Naive thymus-derived CD4-positive, alpha-beta T cell (primary cell): ENCODE results near the gene DUS2. TPM values are rescaled to one million over a fixed set of nuclear protein-coding genes. Genes with fewer than 3 reads are reported as not detected.

ENCODE experiments used
- ATAC-seq: fragments of 150-1000 bp; cut with Tn5 transposase; 2 replicates; pipeline ENCODE4 v1.10.0; 2021; ENCODE audit warnings: mild to moderate bottlenecking, moderate library complexity
- CTCF ChIA-PET: fragments of 350-600 bp; sonication (Branson Sonifier 250); formaldehyde crosslinking; loops from one replicate; lab custom pipeline; 2021; ENCODE audit warnings: antibody characterized with exemption; lab: Charles Lee
- POLR2A ChIA-PET: fragments of 350-600 bp; sonication (Branson Sonifier 250); formaldehyde crosslinking; loops from one replicate; lab custom pipeline; 2021; ENCODE audit warnings: antibody characterized with exemption, inconsistent platforms; lab: Charles Lee
- DNase-seq, 9 donors: peaks; one replicate each; pipeline versions ENCODE4 v3.0.0 to v3.0.0-alpha.2; 2020 to 2022; ENCODE audit warnings: mixed read lengths in 1 of 9
- H3K27ac ChIP-seq: one replicate; pipeline ENCODE4 v1.7.0; 2013; ENCODE audit warnings: mild to moderate bottlenecking, low read depth, low read length, moderate library complexity
- H3K27me3 ChIP-seq, 2 donors: one replicate each; pipeline ENCODE4 v1.7.0; 2013; ENCODE audit warnings: low read length in 2 of 2, mild to moderate bottlenecking in 2 of 2, moderate library complexity in 2 of 2; ENCODE audit not compliant: control insufficient read depth in 2 of 2, insufficient read depth in 2 of 2
- H3K36me3 ChIP-seq, 3 experiments: 1 replicate in 2 of 3; 2 replicates in 1 of 3; pipeline ENCODE4 v1.7.0; 2013; ENCODE audit warnings: low read length in 3 of 3, mild to moderate bottlenecking in 3 of 3, moderate library complexity in 1 of 3; ENCODE audit not compliant: insufficient read depth in 3 of 3, control insufficient read depth in 2 of 3
- H3K4me1 ChIP-seq, 2 donors: one replicate each; pipeline ENCODE4 v1.7.0; 2013; ENCODE audit warnings: low read length in 2 of 2, mild to moderate bottlenecking in 2 of 2, moderate library complexity in 1 of 2; ENCODE audit not compliant: control insufficient read depth in 2 of 2, insufficient read depth in 2 of 2
- H3K4me3 ChIP-seq: 2 replicates; pipeline ENCODE4 v1.7.0; 2013; ENCODE audit warnings: mild to moderate bottlenecking, low read length
- H3K9me3 ChIP-seq, 3 experiments: 1 replicate in 2 of 3; 2 replicates in 1 of 3; pipeline ENCODE4 v1.7.0; 2013; ENCODE audit warnings: low read length in 3 of 3; ENCODE audit not compliant: control insufficient read depth in 2 of 3
- H3K27ac Mint-ChIP-seq, 9 donors: one replicate each; pipeline ENCODE4 v1.8.0; 2020 to 2022; ENCODE audit warnings: mixed read lengths in 9 of 9, mild to moderate bottlenecking in 8 of 9, moderate library complexity in 5 of 9, inconsistent platforms in 2 of 9
- H3K27me3 Mint-ChIP-seq, 5 donors: one replicate each; pipeline ENCODE4 v1.8.0; 2021 to 2022; ENCODE audit warnings: mixed read lengths in 5 of 5, mild to moderate bottlenecking in 1 of 5
- H3K36me3 Mint-ChIP-seq, 5 donors: one replicate each; pipeline ENCODE4 v1.8.0; 2020 to 2022; ENCODE audit warnings: mixed read lengths in 5 of 5, mild to moderate bottlenecking in 3 of 5, inconsistent platforms in 1 of 5
- H3K4me1 Mint-ChIP-seq, 7 donors: one replicate each; pipeline ENCODE4 v1.8.0; 2020 to 2022; ENCODE audit warnings: mixed read lengths in 7 of 7, mild to moderate bottlenecking in 3 of 7, inconsistent platforms in 1 of 7
- H3K4me3 Mint-ChIP-seq, 10 donors: one replicate each; pipeline ENCODE4 v1.8.0; 2020 to 2022; ENCODE audit warnings: mild to moderate bottlenecking in 10 of 10, mixed read lengths in 10 of 10, moderate library complexity in 6 of 10, inconsistent platforms in 2 of 10
- H3K9me3 Mint-ChIP-seq, 11 donors: one replicate each; pipeline ENCODE4 v1.8.0; 2020 to 2022; ENCODE audit warnings: mixed read lengths in 11 of 11, mild to moderate bottlenecking in 4 of 11, inconsistent platforms in 1 of 11, moderate library complexity in 1 of 11
- intact Hi-C, 2 donors: fragments of 100-400 bp; cut with micrococcal nuclease; formaldehyde crosslinking; loops; one replicate each; pipeline ENCODE4 v1.15.1; 2023
- polyA plus RNA-seq, 2 donors: library from polyadenylated mRNA; unstranded; fragments of 300-500 nt; fragmentation: Illumina TruSeq; gene quantifications; one replicate each; pipeline ENCODE4 v1.2.3, GENCODE V29; 2021
- total RNA-seq, 6 experiments: library from RNA in 5 of 6; stranded (reverse) in 5 of 6; gene quantifications; 1 replicate in 5 of 6; 2 replicates in 1 of 6; pipeline ENCODE4 v1.2.3 and lab custom pipeline; 2021 to 2026

Gene DUS2
- total and polyA plus RNA-seq, 7 experiments from 2014 or later: 8.7 to 25.9 (median 15.3) TPM

DNA sequence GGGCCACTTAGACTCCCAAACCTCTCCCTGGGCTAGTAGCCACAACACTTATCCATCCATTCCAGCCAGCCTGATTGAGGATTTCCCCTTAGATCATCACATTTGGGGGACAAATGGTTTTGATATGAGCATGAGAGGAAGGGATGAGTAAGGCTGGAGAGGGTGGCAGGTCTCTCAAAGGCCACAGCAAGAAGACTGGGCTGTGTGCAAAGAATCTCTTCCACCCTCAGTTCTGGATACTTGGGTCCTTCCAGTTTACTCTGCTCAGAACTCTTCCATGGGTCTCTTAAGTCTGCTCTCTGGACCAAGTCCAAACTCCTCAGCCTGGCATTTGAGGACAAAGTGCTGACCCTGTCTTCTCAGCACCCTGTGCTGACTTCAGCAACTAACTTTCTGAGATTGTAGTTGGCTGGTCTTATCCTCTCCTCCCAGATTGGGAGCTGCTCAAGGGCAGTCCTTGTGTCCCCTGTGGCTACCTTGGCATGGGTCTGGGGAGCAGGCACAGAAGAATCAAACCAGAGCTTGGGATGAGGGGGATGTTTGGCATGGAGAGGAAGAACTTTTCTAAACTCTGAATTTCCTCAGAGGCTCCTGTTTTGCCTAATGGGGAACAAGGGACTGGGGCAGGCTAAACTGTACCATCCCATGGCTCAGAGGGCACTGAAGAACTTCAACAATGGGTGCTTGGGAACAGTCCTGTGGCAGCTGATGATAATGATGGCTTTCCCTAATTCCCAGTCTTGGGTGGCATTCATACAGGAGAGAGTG, 59.0 kb downstream of the DUS2 start:
- peak overlapping the region; percentile 29 for H3K4me3 ChIP-seq

GRCh38 chr16:68082629-68083238, 59.6 kb downstream of the DUS2 start:
- DNase-seq: no peak
- no peaks in the 10 kb centered on the region for H3K9me3 ChIP-seq
- Mint-ChIP-seq H3K4me1 (peaks cover 63 to 81% (median 73%) of the 10 kb centered on the region in 7 donors), H3K27me3 (no peaks in the 10 kb centered on the region), H3K4me3 (peak overlapping the region; percentile 19 to 96 (median 85)), H3K36me3 (peaks cover 4 to 25% (median 5%) of the 10 kb centered on the region in 5 donors), H3K27ac (peak overlapping the region; percentile 75 to 95 (median 92)), H3K9me3 (no peaks in the 10 kb centered on the region)
- intact Hi-C loops: loop anchor here (5.0 to 10.0 kb wide), 4 partner anchors 60 to 1252 kb away; partner anchors contain the start of genes COG8 (in 1 of the 2), CTCF (in 1 of the 2), DDX28 (in 1 of the 2) and DUS2 (in 1 of the 2)
- peaks cover 66 to 71% of the 10 kb centered on the region in 2 donors for H3K4me1 ChIP-seq
- ChIA-PET POLR2A (interaction anchor here (0.6 to 12.7 kb wide), 7 partner anchors 9 to 1484 kb away, joined by 3 to 300 read pairs (median 4); partner anchors contain the start of gene DPEP2), CTCF (interaction anchor here (0.6 to 6.8 kb wide), 5 partner anchors 10 to 19 kb away, joined by 3 to 57 read pairs (median 6); no protein-coding TSS in a partner anchor)
- no peaks in the 10 kb centered on the region for H3K27me3 ChIP-seq
- H3K4me3 ChIP-seq: peak overlapping the region; percentile 29
- no peak for ATAC-seq
- peaks cover 0 to 4% (median 0%) of the 10 kb centered on the region in 3 experiments for H3K36me3 ChIP-seq
- H3K27ac ChIP-seq: peak overlapping the region; percentile 85

More for the DNA sequence above, 59.0 kb downstream of the DUS2 start:
- Mint-ChIP-seq H3K9me3 (no peaks in the 10 kb centered on the region), H3K4me1 (peaks cover 62 to 76% (median 71%) of the 10 kb centered on the region in 7 donors), H3K36me3 (peaks cover 4 to 27% (median 6%) of the 10 kb centered on the region in 5 donors), H3K4me3 (peak overlapping the region in 9 of 10 donors; percentile 32 to 96 (median 73)), H3K27ac (peak overlapping the region; percentile 75 to 95 (median 92)), H3K27me3 (no peaks in the 10 kb centered on the region)
- ChIA-PET CTCF (interaction anchor here (0.6 to 6.8 kb wide), 3 partner anchors 11 to 18 kb away, joined by 3 to 57 read pairs (median 6); no protein-coding TSS in a partner anchor), POLR2A (interaction anchor here (0.6 to 12.7 kb wide), 9 partner anchors 10 to 1485 kb away, joined by 3 to 300 read pairs (median 4); partner anchors contain the start of gene DPEP2)
- peak overlapping the region; percentile 66 for H3K27ac ChIP-seq
- peaks cover 0 to 4% (median 0%) of the 10 kb centered on the region in 3 experiments for H3K36me3 ChIP-seq
- H3K4me1 ChIP-seq: peaks cover 69 to 70% of the 10 kb centered on the region in 2 donors
- ATAC-seq (no peak), DNase-seq (no peak)
- intact Hi-C loops: loop anchor here (5.0 to 10.0 kb wide), 4 partner anchors 60 to 1253 kb away; partner anchors contain the start of genes COG8 (in 1 of the 2), CTCF (in 1 of the 2), DDX28 (in 1 of the 2) and DUS2 (in 1 of the 2)
- no peaks in the 10 kb centered on the region for H3K27me3 ChIP-seq
- no peaks in the 10 kb centered on the region for H3K9me3 ChIP-seq

GRCh38 chr16:68083239-68083781, 60.2 kb downstream of the DUS2 start:
- peaks cover 64 to 68% of the 10 kb centered on the region in 2 donors for H3K4me1 ChIP-seq
- no peaks in the 10 kb centered on the region for H3K9me3 Mint-ChIP-seq
- no peak for DNase-seq
- intact Hi-C loops: loop anchor here (5.0 to 10.0 kb wide), 4 partner anchors 61 to 1251 kb away; partner anchors contain the start of genes COG8 (in 1 of the 2), CTCF (in 1 of the 2), DDX28 (in 1 of the 2) and DUS2 (in 1 of the 2)
- no peaks in the 10 kb centered on the region for H3K9me3 ChIP-seq
- no peaks in the 10 kb centered on the region for H3K27me3 ChIP-seq
- ChIA-PET CTCF (interaction anchor here (0.6 to 6.8 kb wide), 5 partner anchors 8 to 148 kb away, joined by 3 to 57 read pairs (median 23); no protein-coding TSS in a partner anchor), POLR2A (interaction anchor here (0.7 to 12.7 kb wide), 5 partner anchors 10 to 147 kb away, joined by 4 to 300 read pairs (median 18); partner anchors contain the start of genes DPEP2 and PSMB10)
- H3K36me3 ChIP-seq: peaks cover 0 to 4% (median 0%) of the 10 kb centered on the region in 3 experiments
- no peak for ATAC-seq
- H3K36me3 Mint-ChIP-seq: peaks cover 0 to 21% (median 0%) of the 10 kb centered on the region in 5 donors
- no peaks in the 10 kb centered on the region for H3K27me3 Mint-ChIP-seq
- H3K4me3 ChIP-seq: peak overlapping the region; percentile 82
- peak overlapping the region; percentile 85 for H3K27ac ChIP-seq
- H3K4me1 Mint-ChIP-seq: peaks cover 57 to 79% (median 71%) of the 10 kb centered on the region in 7 donors
- H3K27ac Mint-ChIP-seq: peak overlapping the region; percentile 64 to 95 (median 92)
- peak overlapping the region; percentile 61 to 97 (median 90) for H3K4me3 Mint-ChIP-seq

GRCh38 chr16:68083861-68084503, 60.9 kb downstream of the DUS2 start:
- Mint-ChIP-seq H3K27ac (peak overlapping the region; percentile 64 to 95 (median 92)), H3K9me3 (no peaks in the 10 kb centered on the region), H3K27me3 (no peaks in the 10 kb centered on the region), H3K4me3 (peak overlapping the region; percentile 82 to 97 (median 91)), H3K4me1 (peaks cover 56 to 79% (median 70%) of the 10 kb centered on the region in 7 donors), H3K36me3 (peaks cover 0 to 21% (median 0%) of the 10 kb centered on the region in 5 donors)
- intact Hi-C loops: loop anchor here (1.0 to 10.0 kb wide), 9 partner anchors 13 to 1251 kb away; partner anchors contain the start of genes COG8 (in 1 of the 2), CTCF (in 1 of the 2), DDX28 (in 1 of the 2) and DUS2 (in 1 of the 2)
- POLR2A ChIA-PET: interaction anchor here (0.5 to 12.7 kb wide), 23 partner anchors 9 to 602 kb away, joined by 3 to 300 read pairs (median 5); partner anchors contain the start of genes ATP6V0D1, DDX28, DPEP2 and DUS2
- no peaks in the 10 kb centered on the region for H3K9me3 ChIP-seq
- H3K27me3 ChIP-seq: no peaks in the 10 kb centered on the region
- no peak for DNase-seq
- H3K4me1 ChIP-seq: peaks cover 63 to 67% of the 10 kb centered on the region in 2 donors
- peak overlapping the region; percentile 85 for H3K27ac ChIP-seq
- CTCF ChIA-PET: interaction anchor here (0.5 to 6.8 kb wide), 10 partner anchors 9 to 1063 kb away, joined by 3 to 57 read pairs (median 6); no protein-coding TSS in a partner anchor
- ATAC-seq: no peak
- H3K36me3 ChIP-seq: peaks cover 0 to 4% (median 0%) of the 10 kb centered on the region in 3 experiments
- peak overlapping the region; percentile 82 for H3K4me3 ChIP-seq

GRCh38 chr16:68084504-68085258, 61.6 kb downstream of the DUS2 start:
- ChIA-PET POLR2A (interaction anchor here (0.5 to 12.7 kb wide), 35 partner anchors 9 to 1802 kb away, joined by 3 to 300 read pairs (median 4); partner anchors contain the start of genes ATP6V0D1, DDX28, DPEP2 and DUS2), CTCF (interaction anchor here (0.5 to 6.8 kb wide), 15 partner anchors 9 to 1062 kb away, joined by 3 to 57 read pairs (median 4); partner anchors contain the start of gene DPEP2)
- intact Hi-C loops: loop anchor here (1.0 to 10.0 kb wide), 21 partner anchors 10 to 1250 kb away; partner anchors contain the start of genes CTCF (in 2 of the 2), RANBP10 (in 2 of the 2), SLC7A6OS (in 2 of the 2) and THAP11 (in 2 of the 2)
- Histone ChIP-seq H3K27ac (peak overlapping the region; percentile 85), H3K36me3 (peaks cover 0 to 4% (median 0%) of the 10 kb centered on the region in 3 experiments), H3K4me3 (peak overlapping the region; percentile 82), H3K4me1 (peaks cover 63 to 66% of the 10 kb centered on the region in 2 donors), H3K27me3 (no peaks in the 10 kb centered on the region), H3K9me3 (no peaks in the 10 kb centered on the region)
- Mint-ChIP-seq H3K36me3 (peaks cover 0 to 22% (median 0%) of the 10 kb centered on the region in 5 donors), H3K4me1 (peaks cover 55 to 79% (median 70%) of the 10 kb centered on the region in 7 donors), H3K27me3 (no peaks in the 10 kb centered on the region), H3K9me3 (no peaks in the 10 kb centered on the region), H3K27ac (peak overlapping the region; percentile 64 to 95 (median 92)), H3K4me3 (peak overlapping the region; percentile 82 to 97 (median 91))
- DNase-seq: peak; percentile 71 to 90 (median 77)
- peak; percentile 66 for ATAC-seq
